Tibial artery (tissue), 4 donors: ENCODE measurements around the gene UBE2M.

Experiments
- DNase-seq, 2 donors: peaks; one replicate each; pipeline ENCODE4 v3.0.0-alpha.2; 2019
- H3K27ac ChIP-seq, 2 donors: fragments of 200-600 bp; sonication (generic) in 1 of 2; 1 replicate in 1 of 2; 2 replicates in 1 of 2; pipeline ENCODE4 v1.5.1; 2018 to 2019; ENCODE audit warnings: mild to moderate bottlenecking in 1 of 2
- H3K27me3 ChIP-seq, 2 donors: fragments of 200-600 bp; sonication (generic) in 1 of 2; one replicate each; pipeline versions ENCODE4 v1.5.1 to v1.6.0; 2016 to 2019
- H3K36me3 ChIP-seq, 3 donors: fragments of 200-600 bp; sonication (generic) in 2 of 3; one replicate each; pipeline ENCODE4 v1.5.1; 2016 to 2019; ENCODE audit warnings: mild to moderate bottlenecking in 2 of 3
- H3K4me1 ChIP-seq, 4 donors: fragments of 200-600 bp; sonication (generic) in 2 of 4; 1 replicate in 3 of 4; 2 replicates in 1 of 4; pipeline ENCODE4 v1.5.1; 2016 to 2019
- H3K4me3 ChIP-seq, 2 donors: fragments of 200-600 bp; sonication (generic) in 1 of 2; 1 replicate in 1 of 2; 2 replicates in 1 of 2; pipeline ENCODE4 v1.5.1; 2018 to 2019; ENCODE audit warnings: mild to moderate bottlenecking in 2 of 2
- H3K9me3 ChIP-seq, 3 donors: fragments of 200-600 bp; sonication (generic) in 1 of 3; one replicate each; pipeline ENCODE4 v1.5.1; 2016 to 2019
- intact Hi-C: fragments of 100-400 bp; cut with DNase I; formaldehyde crosslinking; loops from one replicate; pipeline ENCODE4 v1.15.0; 2023; ENCODE audit warnings: low total_unique reads
- TF ChIP-seq, protein P1 (sequence below), 2 experiments: fragments of 200-600 bp in 1 of 2; fragments of 450-650 bp in 1 of 2; IDR thresholded peaks; one replicate each; pipeline ENCODE4 v1.5.1; 2017 to 2019; ENCODE audit warnings: antibody characterized with exemption in 2 of 2, mild to moderate bottlenecking in 1 of 2, moderate library complexity in 1 of 2

The UBE2M gene

DNA sequence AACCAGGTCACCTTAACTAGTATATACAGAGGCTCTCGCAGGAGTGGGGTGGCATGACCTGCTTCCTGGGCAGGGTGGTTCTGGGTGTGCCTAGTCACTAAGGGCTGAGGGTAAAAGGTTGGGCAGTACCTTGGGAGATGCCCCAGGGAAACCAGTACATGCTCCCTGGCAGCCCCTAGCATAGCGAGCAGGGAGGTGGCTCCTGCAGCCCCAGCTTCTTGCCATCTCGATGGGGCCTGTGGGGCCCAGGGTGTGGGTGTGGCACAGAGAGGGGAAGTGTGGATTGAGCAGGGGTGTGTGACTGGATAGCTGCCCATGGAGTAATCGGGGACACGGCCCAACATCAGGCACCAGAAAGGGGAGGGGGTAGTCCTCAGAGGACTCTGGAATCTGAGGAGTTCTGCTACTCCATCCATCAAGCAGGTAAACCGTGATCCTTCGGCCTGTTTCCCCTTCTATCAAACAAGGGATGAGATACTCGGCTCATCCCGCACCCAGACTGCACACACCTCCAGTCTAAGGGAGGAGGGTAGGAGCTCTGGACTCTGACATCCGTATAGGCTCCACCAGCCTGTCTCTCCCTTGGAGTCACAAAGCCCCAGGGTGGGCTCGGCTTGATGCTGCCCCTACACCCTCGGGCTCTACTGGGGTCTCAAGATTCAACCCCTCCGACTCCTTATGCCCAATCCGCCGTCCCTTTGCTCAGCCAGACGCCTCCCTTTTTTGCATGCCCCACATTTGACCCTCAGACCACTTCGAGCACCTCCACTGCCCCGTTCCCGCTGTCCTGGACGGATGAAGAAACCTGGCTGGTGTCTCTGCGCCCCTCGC lies 39.9 kb downstream of the UBE2M start:
- intact Hi-C loops = loop anchor here (5.0 kb wide), 1 partner anchor 41 kb away; the partner anchor contains the start of gene ZNF446
- Histone ChIP-seq H3K4me3 (peak overlapping the region; percentile 89 to 95), H3K27ac (peak overlapping the region; percentile 97 to 98), H3K27me3 (no peaks in the 10 kb centered on the region), H3K4me1 (peaks cover 16 to 60% (median 44%) of the 10 kb centered on the region in 4 donors), H3K36me3 (peaks cover 15 to 25% (median 17%) of the 10 kb centered on the region in 3 donors), H3K9me3 (no peaks in the 10 kb centered on the region)
- TF ChIP-seq, protein P1, sequence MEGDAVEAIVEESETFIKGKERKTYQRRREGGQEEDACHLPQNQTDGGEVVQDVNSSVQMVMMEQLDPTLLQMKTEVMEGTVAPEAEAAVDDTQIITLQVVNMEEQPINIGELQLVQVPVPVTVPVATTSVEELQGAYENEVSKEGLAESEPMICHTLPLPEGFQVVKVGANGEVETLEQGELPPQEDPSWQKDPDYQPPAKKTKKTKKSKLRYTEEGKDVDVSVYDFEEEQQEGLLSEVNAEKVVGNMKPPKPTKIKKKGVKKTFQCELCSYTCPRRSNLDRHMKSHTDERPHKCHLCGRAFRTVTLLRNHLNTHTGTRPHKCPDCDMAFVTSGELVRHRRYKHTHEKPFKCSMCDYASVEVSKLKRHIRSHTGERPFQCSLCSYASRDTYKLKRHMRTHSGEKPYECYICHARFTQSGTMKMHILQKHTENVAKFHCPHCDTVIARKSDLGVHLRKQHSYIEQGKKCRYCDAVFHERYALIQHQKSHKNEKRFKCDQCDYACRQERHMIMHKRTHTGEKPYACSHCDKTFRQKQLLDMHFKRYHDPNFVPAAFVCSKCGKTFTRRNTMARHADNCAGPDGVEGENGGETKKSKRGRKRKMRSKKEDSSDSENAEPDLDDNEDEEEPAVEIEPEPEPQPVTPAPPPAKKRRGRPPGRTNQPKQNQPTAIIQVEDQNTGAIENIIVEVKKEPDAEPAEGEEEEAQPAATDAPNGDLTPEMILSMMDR (IDR thresholded peaks at IDR 0.05) = peak; percentile 31 to 52
- DNase-seq = no peak

DNA sequence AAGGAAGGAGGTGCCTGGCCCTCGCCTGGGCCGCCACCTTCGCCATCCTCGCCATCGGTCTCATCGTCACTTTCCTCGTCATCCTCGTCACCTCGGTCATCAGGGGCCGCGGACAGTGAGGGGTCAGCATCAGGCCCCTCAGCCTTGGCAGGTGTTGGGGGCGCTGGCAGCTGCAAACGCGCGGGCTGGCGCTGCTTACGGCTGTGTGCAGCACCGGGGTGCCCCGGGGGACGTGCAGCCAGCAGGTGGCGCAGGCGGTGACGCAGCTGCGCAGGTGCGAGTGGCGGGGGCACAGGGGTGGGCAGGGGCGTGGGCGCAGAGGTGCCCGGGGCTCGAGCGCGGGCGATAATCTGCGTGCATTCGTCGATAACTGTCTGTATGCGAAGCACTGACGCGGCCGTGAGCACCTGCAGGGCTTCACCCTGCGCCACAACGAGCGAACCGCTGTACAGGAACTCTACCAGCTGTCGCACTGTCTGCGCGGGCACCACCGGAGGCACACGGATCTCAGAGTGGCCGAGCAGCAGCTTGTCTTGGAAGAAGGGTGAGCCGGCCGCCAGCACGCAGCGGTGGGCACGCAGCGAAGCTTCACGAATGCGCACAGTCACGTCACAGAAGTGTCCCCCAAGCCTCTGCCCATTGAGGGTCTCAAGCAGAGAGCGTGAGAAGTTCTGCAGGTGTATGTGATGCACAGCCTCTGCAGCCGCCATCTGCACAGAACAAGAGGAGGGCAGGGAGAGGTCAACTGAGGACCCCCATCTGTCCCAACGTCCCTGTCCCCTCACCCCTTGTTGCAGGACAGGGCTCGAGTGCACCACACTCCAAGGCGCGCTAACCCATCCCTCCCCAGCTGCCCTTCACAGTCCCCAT lies 41.2 kb downstream of the UBE2M start:
- no peaks in the 10 kb centered on the region for H3K27me3 ChIP-seq
- H3K36me3 ChIP-seq = peaks cover 15 to 25% (median 17%) of the 10 kb centered on the region in 3 donors
- no peak for DNase-seq
- intact Hi-C loops = loop anchor here (5.0 kb wide), 1 partner anchor 40 kb away; the partner anchor contains the start of gene ZNF446
- no peak overlapping the region for H3K4me3 ChIP-seq
- no peaks in the 10 kb centered on the region for H3K9me3 ChIP-seq
- peaks cover 16 to 64% (median 45%) of the 10 kb centered on the region in 4 donors for H3K4me1 ChIP-seq
- H3K27ac ChIP-seq = no peak overlapping the region
- TF ChIP-seq, protein P1 (IDR thresholded peaks at IDR 0.05) = no peak

- H3K9me3 ChIP-seq = no peaks in the 10 kb centered on the region
- intact Hi-C loops = loop anchor here (5.0 kb wide), 1 partner anchor 39 kb away; the partner anchor contains the start of gene ZNF446
- no peaks in the 10 kb centered on the region for H3K27me3 ChIP-seq
- H3K36me3 ChIP-seq = peaks cover 15 to 25% (median 17%) of the 10 kb centered on the region in 3 donors
- peaks cover 16 to 64% (median 45%) of the 10 kb centered on the region in 4 donors for H3K4me1 ChIP-seq
- no peak for DNase-seq
- H3K4me3 ChIP-seq = no peak overlapping the region
- TF ChIP-seq, protein P1 (IDR thresholded peaks at IDR 0.05) = no peak
- no peak overlapping the region for H3K27ac ChIP-seq
Measured at GRCh38 chr19:58516246-58516836, 42.1 kb downstream of the UBE2M start.

GRCh38 chr19:58515259-58515658 lies 43.2 kb downstream of the UBE2M start:
- peaks cover 16 to 59% (median 41%) of the 10 kb centered on the region in 4 donors for H3K4me1 ChIP-seq

More at GRCh38 chr19:58515259-58515658, 43.2 kb downstream of the UBE2M start:
- H3K4me3 ChIP-seq = no peak overlapping the region
- intact Hi-C loops = loop anchor here (5.0 kb wide), 1 partner anchor 38 kb away; the partner anchor contains the start of gene ZNF446
- no peak overlapping the region for H3K27ac ChIP-seq
- peaks cover 15 to 29% (median 17%) of the 10 kb centered on the region in 3 donors for H3K36me3 ChIP-seq
- H3K9me3 ChIP-seq = no peaks in the 10 kb centered on the region
- TF ChIP-seq, protein P1 (IDR thresholded peaks at IDR 0.05) = no peak
- H3K27me3 ChIP-seq = no peaks in the 10 kb centered on the region
- DNase-seq = no peak
